ENCODE data around the gene CASP6.

- TF ChIP-seq CTCF (IDR thresholded peaks at IDR 0.05) = no peak
- no peak for TF ChIP-seq POLR2A (IDR thresholded peaks at IDR 0.05)
Measured at GRCh38 chr4:109655396-109655795, 47.8 kb downstream of the CASP6 start.

All from uterus (tissue), 2 donors.